IMR-90 (cell line): ENCODE data around the gene FOXS1. TPM values are rescaled to one million over a fixed set of nuclear protein-coding genes. Genes with fewer than 3 reads are reported as not detected.

Experiments
- ATAC-seq: fragments of 200-7000 bp; cut with Tn5 transposase; 2 replicates; pipeline ENCODE4 v1.9.1; 2020; ENCODE audit warnings: low read depth, mild to moderate bottlenecking, moderate library complexity
- BruUV-seq: library from RNA; stranded (reverse); fragments of 400-500 nt; replicated peaks from 2 replicates; lab custom pipeline; 2021; lab: Mats Ljungman, UMichigan
- CTCF ChIA-PET: fragments of 300-600 bp; formaldehyde crosslinking; extraction: SDS; loops from one replicate; lab custom pipeline; 2021; ENCODE audit warnings: antibody characterized with exemption; lab: Yijun Ruan, JAX
- POLR2A ChIA-PET: fragments of 300-600 bp; sonication (Branson Sonifier 250); formaldehyde crosslinking; loops from one replicate; lab custom pipeline; 2022; ENCODE audit warnings: antibody characterized with exemption; ENCODE audit not compliant: unreplicated experiment; lab: Charles Lee
- DNase-seq: peaks from one replicate; pipeline ENCODE4 v3.0.0; 2013
- H2AFZ ChIP-seq: replicated peaks from 2 replicates; pipeline ENCODE3; 2013; ENCODE audit warnings: low read length, mild to moderate bottlenecking; ENCODE audit not compliant: poor library complexity
- H2AK5ac ChIP-seq: 2 replicates; pipeline ENCODE4 v1.6.1; 2013; ENCODE audit warnings: low read depth, low read length, inconsistent platforms
- H2AK9ac ChIP-seq: replicated peaks from 2 replicates; pipeline ENCODE3; 2013; ENCODE audit warnings: mild to moderate bottlenecking, low read depth, low read length, moderate library complexity; ENCODE audit not compliant: poor library complexity
- H2BK120ac ChIP-seq: 2 replicates; pipeline ENCODE4 v1.6.1; 2013; ENCODE audit warnings: low read depth, low read length, inconsistent platforms
- H2BK15ac ChIP-seq: 3 replicates; pipeline ENCODE4 v1.6.1; 2013; ENCODE audit warnings: low read depth, low read length, inconsistent platforms
- H2BK20ac ChIP-seq: 2 replicates; pipeline ENCODE4 v1.6.1; 2013; ENCODE audit warnings: low read depth, mild to moderate bottlenecking, inconsistent platforms, low read length, moderate library complexity
- H2BK5ac ChIP-seq: 2 replicates; pipeline ENCODE4 v1.6.1; 2013; ENCODE audit warnings: mild to moderate bottlenecking, low read depth, low read length, inconsistent platforms; ENCODE audit not compliant: poor library complexity, severe bottlenecking
- H3K14ac ChIP-seq: replicated peaks from 2 replicates; pipeline ENCODE4 v1.6.1; 2013; ENCODE audit warnings: low read depth, low read length, inconsistent platforms
- H3K18ac ChIP-seq: 2 replicates; pipeline ENCODE4 v1.6.1; 2013; ENCODE audit warnings: low read depth, low read length, control low read depth
- H3K23ac ChIP-seq: 2 replicates; pipeline ENCODE4 v1.6.1; 2013; ENCODE audit warnings: low read depth, low read length, inconsistent platforms
- H3K27ac ChIP-seq: 2 replicates; pipeline ENCODE4 v1.5.1; 2013; ENCODE audit warnings: mild to moderate bottlenecking, control low read depth, low read length; ENCODE audit not compliant: insufficient read depth
- H3K27me3 ChIP-seq: 2 replicates; pipeline ENCODE4 v1.6.1; 2013; ENCODE audit warnings: low read length; ENCODE audit not compliant: control insufficient read depth, insufficient read depth
- H3K36me3 ChIP-seq: 2 replicates; pipeline ENCODE4 v1.6.1; 2013; ENCODE audit warnings: low read length, mixed read lengths; ENCODE audit not compliant: control insufficient read depth, insufficient read depth
- H3K4ac ChIP-seq: 2 replicates; pipeline ENCODE4 v1.6.1; 2013; ENCODE audit warnings: low read depth, low read length, inconsistent platforms
- H3K4me1 ChIP-seq: 2 replicates; pipeline ENCODE4 v1.6.1; 2013; ENCODE audit warnings: low read length, mixed read lengths; ENCODE audit not compliant: control insufficient read depth, insufficient read depth
- H3K4me2 ChIP-seq: 2 replicates; pipeline ENCODE4 v1.6.1; 2013; ENCODE audit warnings: low read depth, mild to moderate bottlenecking, control low read depth, low read length, moderate library complexity
- H3K4me3 ChIP-seq: 2 replicates; pipeline ENCODE4 v1.5.1; 2013; ENCODE audit warnings: low read depth, mild to moderate bottlenecking, control low read depth, low read length, moderate library complexity; ENCODE audit not compliant: insufficient read depth
- H3K56ac ChIP-seq: 2 replicates; pipeline ENCODE4 v1.6.1; 2013; ENCODE audit warnings: low read length, inconsistent platforms; ENCODE audit not compliant: insufficient read depth; ENCODE audit errors: extremely low read depth
- H3K79me1 ChIP-seq, 2 experiments: 2 replicates each; pipeline ENCODE4 v1.6.1; 2013; ENCODE audit warnings: low read length in 2 of 2, inconsistent platforms in 1 of 2, low read depth in 1 of 2
- H3K9ac ChIP-seq: 2 replicates; pipeline ENCODE4 v1.6.1; 2013; ENCODE audit warnings: low read depth, low read length, control low read depth
- H3K9me1 ChIP-seq: 2 replicates; pipeline ENCODE4 v1.6.1; 2013; ENCODE audit warnings: low read length, inconsistent platforms; ENCODE audit not compliant: insufficient read depth
- H3K9me3 ChIP-seq: 2 replicates; pipeline ENCODE4 v1.6.1; 2013; ENCODE audit warnings: low read length; ENCODE audit not compliant: control insufficient read depth, insufficient read depth
- H4K20me1 ChIP-seq: 2 replicates; pipeline ENCODE4 v1.6.1; 2013; ENCODE audit warnings: low read length, inconsistent platforms; ENCODE audit not compliant: insufficient read depth
- H4K5ac ChIP-seq: 2 replicates; pipeline ENCODE4 v1.6.1; 2013; ENCODE audit warnings: mild to moderate bottlenecking, low read depth, low read length, control low read depth
- H4K8ac ChIP-seq, 2 experiments: 2 replicates each; pipeline ENCODE4 v1.6.1; 2013; ENCODE audit warnings: low read depth in 2 of 2, low read length in 2 of 2, control low read depth in 1 of 2, inconsistent platforms in 1 of 2
- H4K91ac ChIP-seq: 2 replicates; pipeline ENCODE4 v1.6.1; 2013; ENCODE audit warnings: low read depth, low read length, inconsistent platforms; ENCODE audit not compliant: insufficient read depth
- CEBPB ChIP-seq: IDR thresholded peaks from 2 replicates; pipeline ENCODE4 v1.6.1; 2012; ENCODE audit warnings: low read depth, low read length, improper control_type of control experiment
- CHD1 ChIP-seq: IDR thresholded peaks from 2 replicates; pipeline ENCODE4 v1.6.1; 2012; ENCODE audit warnings: low read depth, low read length, improper control_type of control experiment
- MAFK ChIP-seq: IDR thresholded peaks from 2 replicates; pipeline ENCODE4 v1.6.1; 2012; ENCODE audit warnings: low read depth, low read length, improper control_type of control experiment
- MAZ ChIP-seq: IDR thresholded peaks from 2 replicates; pipeline ENCODE4 v1.6.1; 2012; ENCODE audit warnings: low read depth, mild to moderate bottlenecking, low read length, improper control_type of control experiment, moderate library complexity, borderline replicate concordance
- MXI1 ChIP-seq: IDR thresholded peaks from 2 replicates; pipeline ENCODE4 v1.6.1; 2012; ENCODE audit warnings: low read depth, mild to moderate bottlenecking, low read length, moderate library complexity, borderline replicate concordance
- NFE2L2 ChIP-seq: fragments of 150-350 bp; IDR thresholded peaks from 2 replicates; pipeline ENCODE4 v1.6.1; 2016; ENCODE audit warnings: low read depth, mild to moderate bottlenecking, low read length
- POLR2A ChIP-seq: IDR thresholded peaks from 2 replicates; pipeline ENCODE4 v1.6.1; 2012; ENCODE audit warnings: mild to moderate bottlenecking, low read depth, low read length
- RAD21 ChIP-seq: IDR thresholded peaks from 2 replicates; pipeline ENCODE4 v1.6.1; 2012; ENCODE audit warnings: low read length, improper control_type of control experiment
- RCOR1 ChIP-seq: IDR thresholded peaks from 2 replicates; pipeline ENCODE4 v1.6.1; 2012; ENCODE audit warnings: mild to moderate bottlenecking, low read length, improper control_type of control experiment; ENCODE audit not compliant: insufficient replicate concordance
- RFX5 ChIP-seq: IDR thresholded peaks from 2 replicates; pipeline ENCODE4 v1.8.0; 2012; ENCODE audit warnings: low read depth, mild to moderate bottlenecking, low read length, moderate library complexity
- SMC3 ChIP-seq: fragments of 150-350 bp; IDR thresholded peaks from 2 replicates; pipeline ENCODE4 v1.6.1; 2016; ENCODE audit warnings: low read depth, mild to moderate bottlenecking, antibody characterized with exemption, low read length, moderate library complexity
- WGBS, 2 experiments: methylation state at CpG; one replicate each; pipeline versions ENCODE4 v1.1.5 to v1.1.7; 2013; ENCODE audit warnings: missing lambda C conversion rate in 2 of 2; ENCODE audit not compliant: insufficient read length in 1 of 2; ENCODE audit errors: extremely low coverage in 2 of 2; 5-methylcytosine and 5-hydroxymethylcytosine counted together
- dilution Hi-C: fragments of 300-500 bp; cut with HindIII; formaldehyde crosslinking; loops from one replicate; pipeline ENCODE4 v1.14.3; 2018; ENCODE audit warnings: low sequenced_read_pairs; ENCODE audit not compliant: unreplicated experiment
- in situ Hi-C: fragments of 300-500 bp; cut with MboI; formaldehyde crosslinking; loops from 3 replicates; pipeline ENCODE4 v1.14.3; 2019; ENCODE audit warnings: low sequenced_read_pairs, inconsistent platforms, mixed read lengths
- intact Hi-C: fragments of 100-400 bp; cut with micrococcal nuclease; formaldehyde crosslinking; loops from 2 replicates; pipeline ENCODE4 v1.10.0; 2022
- polyA plus RNA-seq, 3 experiments: library from polyadenylated mRNA; depleted of rRNA; stranded (reverse); fragments of >200 nt; gene quantifications; 2 replicates each; pipeline ENCODE4 v1.2.3, GENCODE V29; 2012; ENCODE audit warnings: low replicate concordance in 1 of 3
- total RNA-seq: library from RNA; depleted of rRNA; stranded (reverse); fragments of >200 nt; gene quantifications from 2 replicates; pipeline ENCODE4 v1.2.3, GENCODE V29; 2012
- TF ChIP-seq, protein P1 (sequence below): fragments of 150-350 bp; IDR thresholded peaks from 2 replicates; pipeline ENCODE4 v1.6.1; 2016; ENCODE audit warnings: low read depth, mild to moderate bottlenecking, low read length, moderate library complexity, borderline replicate concordance
- TF ChIP-seq, protein P2 (sequence below): fragments of 150-350 bp; IDR thresholded peaks from 2 replicates; pipeline ENCODE4 v1.6.1; 2017; ENCODE audit warnings: mild to moderate bottlenecking, antibody characterized with exemption, low read length, low read depth
- TF ChIP-seq, protein P3 (sequence below): conservative IDR thresholded peaks from 2 replicates; pipeline ENCODE4 v1.5.1; 2012; ENCODE audit warnings: mild to moderate bottlenecking, low read depth, low read length, improper control_type of control experiment

Gene FOXS1
- total and polyA plus RNA-seq, 2 of the 4 experiments (the other 2 are of a cell fraction): not detected

DNA sequence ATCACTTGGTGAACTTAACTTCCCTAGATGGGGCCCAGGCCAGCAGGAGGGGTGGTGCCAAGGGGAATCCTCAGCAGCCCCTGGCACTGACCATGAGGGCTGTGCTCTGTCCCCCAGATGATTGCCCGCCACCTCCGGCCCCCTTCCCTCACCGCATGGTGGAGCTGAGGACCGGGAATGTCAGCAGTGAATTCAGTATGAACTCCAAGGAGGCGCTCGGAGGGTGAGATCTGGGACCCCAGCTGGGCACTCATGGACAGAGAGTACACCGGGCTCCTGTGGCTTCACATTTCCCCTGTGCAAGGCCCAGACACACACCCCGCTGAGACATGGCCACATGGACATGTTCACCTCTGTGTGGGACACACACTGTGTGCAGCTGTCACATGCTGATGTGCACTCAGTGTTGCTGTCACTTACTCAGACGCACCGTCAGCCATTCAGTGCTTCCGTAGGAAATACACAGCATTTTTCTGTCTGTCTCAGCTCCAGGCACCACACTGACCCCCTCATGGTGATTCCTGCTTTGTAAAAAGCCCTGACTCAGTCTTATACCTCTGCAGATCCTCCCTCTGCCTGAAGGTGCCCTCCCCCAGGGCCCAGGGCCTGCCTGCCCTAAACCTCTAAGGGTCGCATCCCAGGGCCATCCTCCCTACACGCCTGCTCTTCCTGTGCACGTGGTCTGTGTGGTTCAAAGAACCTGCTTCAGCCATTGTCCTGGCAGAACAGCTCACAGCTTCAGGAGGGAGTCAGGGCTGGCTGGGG is 21.9 kb downstream of the FOXS1 start:
- ChIA-PET POLR2A (no interaction called here), CTCF (interaction anchor here (0.7 to 1.4 kb wide), 7 partner anchors 9 to 209 kb away, joined by 3 to 12 read pairs (median 4); partner anchors contain the start of gene PDRG1)
- Histone ChIP-seq H3K9me3 (no peaks in the 10 kb centered on the region), H2BK120ac (no peak overlapping the region), H2AK5ac (peak overlapping the region; percentile 65; the same call in 1 of the 2 replicates), H3K27ac (no peak overlapping the region), H3K4me2 (no peak overlapping the region), H3K9ac (no peak overlapping the region), H3K4me3 (no peak overlapping the region), H2AFZ (peak overlapping the region; percentile 38), H4K20me1 (no peaks in the 10 kb centered on the region), H3K4me1 (no peaks in the 10 kb centered on the region), H3K18ac (no peak overlapping the region), H3K27me3 (no peaks in the 10 kb centered on the region; the same call in 1 of the 2 replicates), H2AK9ac (peak overlapping the region; percentile 73), H3K9me1 (no peaks in the 10 kb centered on the region), H2BK15ac (no peak overlapping the region), H3K14ac (no peak overlapping the region), H2BK20ac (no peak overlapping the region), H3K36me3 (no peaks in the 10 kb centered on the region), H3K56ac (no peak overlapping the region), H4K5ac (no peak overlapping the region), H3K79me1 (no peaks in the 10 kb centered on the region; a peak in 1 of 4 replicates), H3K4ac (no peak overlapping the region), H4K91ac (no peak overlapping the region), H4K8ac (no peak overlapping the region), H3K23ac (no peak overlapping the region), H2BK5ac (no peak overlapping the region)
- WGBS, 2 experiments: 57% methylated on average over 9 of the region's 14 CpGs; no CpG with 5 or more reads in 1 of the 2 experiments
- dilution Hi-C loops: no loop called here
- no peak for DNase-seq
- intact Hi-C loops: loop anchor here (1.0 to 5.0 kb wide), 5 partner anchors 23 to 384 kb away; partner anchors contain the start of genes PDRG1, PLAGL2 and POFUT1
- no TSS peak for BruUV-seq
- in situ Hi-C loops: loop anchor here (5.0 to 10.0 kb wide), 2 partner anchors 131 to 209 kb away; partner anchors contain the start of gene PDRG1
- ATAC-seq: no peak
- no peak for TF ChIP-seq SMC3
- TF ChIP-seq MAZ: no peak
- TF ChIP-seq CEBPB: no peak
- TF ChIP-seq RCOR1: no peak
- TF ChIP-seq MXI1: no peak
- TF ChIP-seq POLR2A: no peak
- no peak for TF ChIP-seq RFX5
- TF ChIP-seq, protein P1, sequence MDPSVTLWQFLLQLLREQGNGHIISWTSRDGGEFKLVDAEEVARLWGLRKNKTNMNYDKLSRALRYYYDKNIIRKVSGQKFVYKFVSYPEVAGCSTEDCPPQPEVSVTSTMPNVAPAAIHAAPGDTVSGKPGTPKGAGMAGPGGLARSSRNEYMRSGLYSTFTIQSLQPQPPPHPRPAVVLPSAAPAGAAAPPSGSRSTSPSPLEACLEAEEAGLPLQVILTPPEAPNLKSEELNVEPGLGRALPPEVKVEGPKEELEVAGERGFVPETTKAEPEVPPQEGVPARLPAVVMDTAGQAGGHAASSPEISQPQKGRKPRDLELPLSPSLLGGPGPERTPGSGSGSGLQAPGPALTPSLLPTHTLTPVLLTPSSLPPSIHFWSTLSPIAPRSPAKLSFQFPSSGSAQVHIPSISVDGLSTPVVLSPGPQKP: no peak
- TF ChIP-seq, protein P2, sequence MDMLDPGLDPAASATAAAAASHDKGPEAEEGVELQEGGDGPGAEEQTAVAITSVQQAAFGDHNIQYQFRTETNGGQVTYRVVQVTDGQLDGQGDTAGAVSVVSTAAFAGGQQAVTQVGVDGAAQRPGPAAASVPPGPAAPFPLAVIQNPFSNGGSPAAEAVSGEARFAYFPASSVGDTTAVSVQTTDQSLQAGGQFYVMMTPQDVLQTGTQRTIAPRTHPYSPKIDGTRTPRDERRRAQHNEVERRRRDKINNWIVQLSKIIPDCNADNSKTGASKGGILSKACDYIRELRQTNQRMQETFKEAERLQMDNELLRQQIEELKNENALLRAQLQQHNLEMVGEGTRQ: no peak
- TF ChIP-seq, protein P3, sequence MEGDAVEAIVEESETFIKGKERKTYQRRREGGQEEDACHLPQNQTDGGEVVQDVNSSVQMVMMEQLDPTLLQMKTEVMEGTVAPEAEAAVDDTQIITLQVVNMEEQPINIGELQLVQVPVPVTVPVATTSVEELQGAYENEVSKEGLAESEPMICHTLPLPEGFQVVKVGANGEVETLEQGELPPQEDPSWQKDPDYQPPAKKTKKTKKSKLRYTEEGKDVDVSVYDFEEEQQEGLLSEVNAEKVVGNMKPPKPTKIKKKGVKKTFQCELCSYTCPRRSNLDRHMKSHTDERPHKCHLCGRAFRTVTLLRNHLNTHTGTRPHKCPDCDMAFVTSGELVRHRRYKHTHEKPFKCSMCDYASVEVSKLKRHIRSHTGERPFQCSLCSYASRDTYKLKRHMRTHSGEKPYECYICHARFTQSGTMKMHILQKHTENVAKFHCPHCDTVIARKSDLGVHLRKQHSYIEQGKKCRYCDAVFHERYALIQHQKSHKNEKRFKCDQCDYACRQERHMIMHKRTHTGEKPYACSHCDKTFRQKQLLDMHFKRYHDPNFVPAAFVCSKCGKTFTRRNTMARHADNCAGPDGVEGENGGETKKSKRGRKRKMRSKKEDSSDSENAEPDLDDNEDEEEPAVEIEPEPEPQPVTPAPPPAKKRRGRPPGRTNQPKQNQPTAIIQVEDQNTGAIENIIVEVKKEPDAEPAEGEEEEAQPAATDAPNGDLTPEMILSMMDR: no peak
- TF ChIP-seq CHD1: no peak
- no peak for TF ChIP-seq NFE2L2
- TF ChIP-seq MAFK: no peak
- TF ChIP-seq RAD21: no peak
